ENCODE results near the gene UBE3C. TPM values are rescaled to one million over a fixed set of nuclear protein-coding genes. Genes with fewer than 3 reads are reported as not detected.
"Not testable (repeated sequence)": the region's sequence is repeated elsewhere in the genome, so short reads cannot be mapped to it uniquely, and the experiment has no call there.

The UBE3C gene
- total RNA-seq, 2 donors from 2014 or later: 55.0 to 93.6 TPM

DNA sequence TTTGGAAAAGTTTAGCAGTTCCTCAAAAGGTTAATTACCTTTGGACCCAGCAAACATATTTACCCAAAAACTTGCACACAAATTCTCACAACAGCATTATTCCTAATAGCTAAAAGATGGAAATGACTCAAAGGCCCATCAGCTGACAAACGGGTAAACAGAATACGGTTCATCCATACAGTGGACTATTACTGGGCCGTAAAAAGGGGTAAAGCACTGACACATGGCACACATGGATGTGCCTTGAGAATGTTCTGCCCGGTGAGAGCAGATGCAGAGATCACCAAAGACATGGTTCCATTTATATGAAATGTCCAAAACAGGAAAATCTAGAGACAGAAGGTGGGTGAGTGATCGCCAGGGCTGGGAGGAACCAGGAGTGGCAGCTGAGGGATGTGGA, 102.9 kb downstream of the UBE3C start:
- Histone ChIP-seq H3K27ac (no peak overlapping the region), H3K27me3 (replicated peaks; ENCODE audit: insufficient read depth) (no peaks in the 10 kb centered on the region), H3K36me3 (peaks cover 15% of the 10 kb centered on the region), H3K9me3 (no peaks in the 10 kb centered on the region), H3K4me3 (no peak overlapping the region), H3K4me1 (ENCODE audit: control insufficient read depth in 1 of 2, low read depth in 2 of 2) (no peaks in the 10 kb centered on the region)
- DNase-seq (ENCODE audit: low spot score): no peak
- TF ChIP-seq, protein P1, sequence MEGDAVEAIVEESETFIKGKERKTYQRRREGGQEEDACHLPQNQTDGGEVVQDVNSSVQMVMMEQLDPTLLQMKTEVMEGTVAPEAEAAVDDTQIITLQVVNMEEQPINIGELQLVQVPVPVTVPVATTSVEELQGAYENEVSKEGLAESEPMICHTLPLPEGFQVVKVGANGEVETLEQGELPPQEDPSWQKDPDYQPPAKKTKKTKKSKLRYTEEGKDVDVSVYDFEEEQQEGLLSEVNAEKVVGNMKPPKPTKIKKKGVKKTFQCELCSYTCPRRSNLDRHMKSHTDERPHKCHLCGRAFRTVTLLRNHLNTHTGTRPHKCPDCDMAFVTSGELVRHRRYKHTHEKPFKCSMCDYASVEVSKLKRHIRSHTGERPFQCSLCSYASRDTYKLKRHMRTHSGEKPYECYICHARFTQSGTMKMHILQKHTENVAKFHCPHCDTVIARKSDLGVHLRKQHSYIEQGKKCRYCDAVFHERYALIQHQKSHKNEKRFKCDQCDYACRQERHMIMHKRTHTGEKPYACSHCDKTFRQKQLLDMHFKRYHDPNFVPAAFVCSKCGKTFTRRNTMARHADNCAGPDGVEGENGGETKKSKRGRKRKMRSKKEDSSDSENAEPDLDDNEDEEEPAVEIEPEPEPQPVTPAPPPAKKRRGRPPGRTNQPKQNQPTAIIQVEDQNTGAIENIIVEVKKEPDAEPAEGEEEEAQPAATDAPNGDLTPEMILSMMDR (IDR thresholded peaks at IDR 0.05): no peak
- ATAC-seq (ENCODE audit: insufficient number of reproducible peaks, low FRiP score, low read depth): no peak

DNA sequence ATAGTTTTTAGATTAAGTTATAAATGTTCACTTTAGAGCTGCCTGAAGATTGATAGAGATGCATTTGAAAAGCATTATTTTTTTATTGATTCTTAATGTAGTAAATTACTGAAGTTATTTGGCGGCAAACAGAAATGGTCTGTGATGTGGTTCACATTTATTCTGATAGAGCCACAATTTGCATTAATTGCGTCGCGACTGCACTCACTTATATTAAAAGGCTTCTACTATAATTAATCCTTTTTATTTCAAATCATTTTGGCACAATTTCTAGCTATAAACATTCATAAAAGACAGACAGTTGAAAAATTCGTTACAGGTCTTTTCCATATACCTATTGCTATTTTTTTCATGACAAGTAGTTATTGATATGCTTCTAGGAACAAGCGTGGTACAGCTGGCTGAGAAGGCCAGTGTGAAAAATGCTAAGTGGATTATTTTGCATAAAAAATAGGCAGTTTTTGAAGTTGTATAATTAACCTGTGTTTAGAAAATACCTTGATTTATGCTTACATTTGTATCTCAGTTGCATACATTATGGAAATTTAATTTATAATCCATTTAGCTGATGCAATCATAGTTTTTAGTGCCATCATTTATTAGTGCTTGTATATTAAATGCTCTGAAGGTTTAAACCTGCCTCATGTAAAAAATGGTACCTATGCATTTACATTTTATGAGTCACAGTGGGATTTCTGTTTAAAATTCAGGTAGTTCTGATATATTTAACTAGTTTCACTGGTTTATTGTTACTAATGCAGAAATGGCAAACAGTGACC, 106.0 kb downstream of the UBE3C start:
- TF ChIP-seq, protein P1 (IDR thresholded peaks at IDR 0.05): no peak
- H3K9me3 ChIP-seq: no peaks in the 10 kb centered on the region
- no peak for DNase-seq (ENCODE audit: low spot score)

DNA sequence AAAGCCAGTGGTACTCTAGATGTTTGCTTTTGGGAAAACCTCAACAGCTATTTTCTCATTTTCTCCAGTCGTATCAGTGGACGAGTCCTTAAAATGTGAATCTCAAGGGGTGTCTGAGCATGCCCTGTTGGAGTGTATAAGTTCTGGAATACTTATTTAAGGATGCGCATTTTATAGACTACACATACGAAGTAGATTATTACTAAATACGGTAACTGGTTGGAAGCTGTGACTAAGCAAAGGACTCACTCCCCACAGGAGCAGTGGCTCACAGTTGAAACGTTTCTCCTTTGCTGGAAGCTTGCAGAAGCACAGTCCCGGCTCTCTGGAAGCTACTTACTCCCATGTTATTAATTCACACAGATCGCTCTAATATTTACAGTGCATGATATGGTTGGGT, 107.3 kb downstream of the UBE3C start:
- ATAC-seq (ENCODE audit: insufficient number of reproducible peaks, low FRiP score, low read depth) (no peak), DNase-seq (ENCODE audit: low spot score) (no peak)
- no peak overlapping the region for H3K27ac ChIP-seq
- no peaks in the 10 kb centered on the region for H3K4me1 ChIP-seq (ENCODE audit: control insufficient read depth in 1 of 2, low read depth in 2 of 2)
- no peak overlapping the region for H3K4me3 ChIP-seq
- no peaks in the 10 kb centered on the region for H3K27me3 ChIP-seq (replicated peaks; ENCODE audit: insufficient read depth)
- TF ChIP-seq, protein P1 (IDR thresholded peaks at IDR 0.05): no peak
- no peaks in the 10 kb centered on the region for H3K9me3 ChIP-seq
- peaks cover 12% of the 10 kb centered on the region for H3K36me3 ChIP-seq

More for the DNA sequence above, 106.0 kb downstream of the UBE3C start:
- ATAC-seq (ENCODE audit: insufficient number of reproducible peaks, low FRiP score, low read depth): no peak
- no peaks in the 10 kb centered on the region for H3K4me1 ChIP-seq (ENCODE audit: control insufficient read depth in 1 of 2, low read depth in 2 of 2)
- H3K36me3 ChIP-seq: peaks cover 12% of the 10 kb centered on the region
- H3K27me3 ChIP-seq (replicated peaks; ENCODE audit: insufficient read depth): no peaks in the 10 kb centered on the region
- H3K4me3 ChIP-seq: no peak overlapping the region
- no peak overlapping the region for H3K27ac ChIP-seq

DNA sequence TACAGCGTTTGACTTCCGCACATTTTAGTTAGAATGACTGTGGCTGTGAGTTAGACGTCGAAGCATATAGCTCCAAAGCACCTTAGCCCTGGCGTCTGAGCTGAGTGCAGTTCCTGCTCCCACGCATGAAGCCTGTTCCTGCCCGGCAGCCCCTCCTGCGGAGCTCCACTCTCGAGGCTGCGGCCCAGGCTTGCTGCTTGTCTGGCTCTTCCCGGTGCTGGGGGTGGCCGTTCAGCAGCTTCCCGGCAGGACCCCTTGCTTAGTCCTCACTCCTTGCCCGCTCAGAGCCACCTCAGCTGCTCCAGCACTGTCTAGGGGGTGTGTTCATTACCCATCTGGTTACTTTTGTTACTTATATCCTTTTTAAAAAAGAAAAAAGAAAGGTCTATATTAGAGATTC, 109.9 kb downstream of the UBE3C start:
- TF ChIP-seq, protein P1 (IDR thresholded peaks at IDR 0.05): no peak
- no peak overlapping the region for H3K4me3 ChIP-seq
- H3K9me3 ChIP-seq: no peaks in the 10 kb centered on the region
- H3K27ac ChIP-seq: no peak overlapping the region
- H3K36me3 ChIP-seq: peaks cover 12% of the 10 kb centered on the region
- DNase-seq (ENCODE audit: low spot score) (no peak), ATAC-seq (ENCODE audit: insufficient number of reproducible peaks, low FRiP score, low read depth) (no peak)
- no peaks in the 10 kb centered on the region for H3K27me3 ChIP-seq (replicated peaks; ENCODE audit: insufficient read depth)
- no peaks in the 10 kb centered on the region for H3K4me1 ChIP-seq (ENCODE audit: control insufficient read depth in 1 of 2, low read depth in 2 of 2)

DNA sequence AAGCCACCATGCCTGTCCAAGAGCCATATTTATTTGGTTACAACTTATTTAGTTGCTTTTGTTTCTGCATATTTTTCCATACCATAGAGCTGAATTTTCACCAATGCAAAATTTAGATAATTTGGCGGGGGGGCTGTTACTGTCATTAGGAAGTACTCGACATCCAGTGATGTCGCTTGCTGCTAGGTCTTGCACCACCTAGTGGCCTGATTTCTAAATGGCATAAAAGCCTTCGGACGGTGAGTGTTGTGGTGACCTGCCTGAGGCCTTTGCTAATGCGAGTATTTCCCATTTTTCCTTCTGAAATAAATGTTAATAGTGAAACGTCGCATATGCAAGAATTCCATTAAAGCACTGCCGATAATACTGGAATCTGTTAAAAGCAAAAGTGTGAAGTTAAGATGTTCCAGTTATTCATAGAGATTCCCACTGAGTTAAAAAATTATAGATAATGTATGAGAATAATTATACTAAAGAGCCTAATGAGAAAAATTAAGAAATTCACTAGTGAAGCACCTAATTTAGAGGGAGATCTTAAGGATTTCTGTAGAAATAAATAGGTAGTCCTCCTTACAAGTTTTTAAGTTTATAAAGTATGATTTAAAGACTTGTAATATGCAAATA, 112.0 kb downstream of the UBE3C start:
- Histone ChIP-seq H3K27me3 (replicated peaks; ENCODE audit: insufficient read depth) (no peaks in the 10 kb centered on the region), H3K9me3 (no peaks in the 10 kb centered on the region), H3K36me3 (peaks cover 20% of the 10 kb centered on the region), H3K4me3 (no peak overlapping the region), H3K4me1 (ENCODE audit: control insufficient read depth in 1 of 2, low read depth in 2 of 2) (no peaks in the 10 kb centered on the region), H3K27ac (no peak overlapping the region)
- DNase-seq (ENCODE audit: low spot score): no peak
- no peak for ATAC-seq (ENCODE audit: insufficient number of reproducible peaks, low FRiP score, low read depth)
- TF ChIP-seq, protein P1 (IDR thresholded peaks at IDR 0.05): peak; percentile 61

DNA sequence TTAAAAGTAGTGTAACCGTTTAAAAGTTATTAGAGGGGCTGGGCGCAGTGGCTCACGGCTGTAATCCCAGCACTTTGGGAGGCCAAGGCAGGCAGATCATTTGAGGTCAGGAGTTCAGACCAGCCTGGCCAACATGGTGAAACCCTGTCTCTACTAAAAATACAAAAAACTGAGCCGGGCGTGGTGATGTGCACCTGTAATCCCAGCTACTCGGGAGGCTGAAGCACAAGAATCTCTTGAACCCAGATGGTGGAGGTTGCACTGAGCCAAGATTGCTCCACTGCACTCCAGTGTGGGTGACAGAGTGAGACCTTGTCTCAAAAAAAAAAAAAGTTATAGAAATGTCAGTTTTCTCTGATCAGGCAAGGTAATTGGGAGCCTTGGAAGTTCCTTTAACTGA, 113.1 kb downstream of the UBE3C start:
- not testable (repeated sequence) for H3K27me3 ChIP-seq (replicated peaks; ENCODE audit: insufficient read depth); ATAC-seq (ENCODE audit: insufficient number of reproducible peaks, low FRiP score, low read depth); H3K27ac ChIP-seq; H3K9me3 ChIP-seq; DNase-seq (ENCODE audit: low spot score); H3K4me3 ChIP-seq; H3K4me1 ChIP-seq (ENCODE audit: control insufficient read depth in 1 of 2, low read depth in 2 of 2)
- peaks cover 28% of the 10 kb centered on the region for H3K36me3 ChIP-seq

Measured in thoracic aorta (tissue), 2 donors.